H1 (cell line): Measurements from ENCODE around the gene RIPOR3.

Experiments
- ATF3 ChIP-seq: IDR thresholded peaks from 2 replicates; pipeline ENCODE4 v1.6.1; 2011; ENCODE audit warnings: low read depth, mild to moderate bottlenecking, low read length; ENCODE audit not compliant: insufficient read depth
- CHD2 ChIP-seq: IDR thresholded peaks from 2 replicates; pipeline ENCODE4 v1.6.1; 2012; ENCODE audit warnings: low read length, improper control_type of control experiment
- CREB1 ChIP-seq: IDR thresholded peaks from 2 replicates; pipeline ENCODE4 v1.6.1; 2012; ENCODE audit warnings: inconsistent platforms
- CTCF ChIP-seq, 3 experiments: IDR thresholded peaks; 1 replicate in 2 of 3; 2 replicates in 1 of 3; pipeline versions ENCODE4 v1.5.1 to v1.6.1; 2011; ENCODE audit warnings: low read length in 3 of 3, mild to moderate bottlenecking in 3 of 3, inconsistent platforms in 2 of 3, low read depth in 1 of 3, moderate library complexity in 1 of 3; ENCODE audit not compliant: insufficient read depth in 1 of 3; ENCODE audit errors: control extremely low read depth in 1 of 3
- EGR1 ChIP-seq: IDR thresholded peaks from 2 replicates; pipeline ENCODE4 v1.6.1; 2011; ENCODE audit warnings: low read depth, low read length, borderline replicate concordance
- EZH2 ChIP-seq: fragments of 200-600 bp; sonication (generic); IDR thresholded peaks from 2 replicates; pipeline ENCODE4 v1.7.1; 2012; ENCODE audit warnings: low read depth, mild to moderate bottlenecking, moderate library complexity, low read length, inconsistent platforms; ENCODE audit not compliant: severe bottlenecking
- MAX ChIP-seq: IDR thresholded peaks from 2 replicates; pipeline ENCODE4 v1.6.1; 2012; ENCODE audit warnings: inconsistent platforms
- POLR2A ChIP-seq, 2 experiments: IDR thresholded peaks; 1 replicate in 1 of 2; 2 replicates in 1 of 2; pipeline ENCODE4 v1.6.1; 2011; ENCODE audit warnings: low read depth in 2 of 2, low read length in 2 of 2, mild to moderate bottlenecking in 2 of 2; ENCODE audit errors: control extremely low read depth in 1 of 2
- RAD21 ChIP-seq, 2 experiments: IDR thresholded peaks in 1 of 2; conservative IDR thresholded peaks in 1 of 2; 2 replicates each; pipeline ENCODE4 v1.6.1; 2011; ENCODE audit warnings: low read depth in 2 of 2, low read length in 2 of 2, improper control_type of control experiment in 1 of 2, inconsistent platforms in 1 of 2, mild to moderate bottlenecking in 1 of 2, moderate library complexity in 1 of 2
- SUZ12 ChIP-seq: fragments of 200-600 bp; sonication (generic); IDR thresholded peaks from 2 replicates; pipeline ENCODE4 v1.6.1; 2012; ENCODE audit warnings: mild to moderate bottlenecking, inconsistent platforms, low read length, moderate library complexity, mixed read lengths
- TAF7 ChIP-seq: optimal IDR thresholded peaks from 2 replicates; pipeline ENCODE3; 2011; ENCODE audit warnings: low read depth, mild to moderate bottlenecking, inconsistent platforms, low read length, moderate library complexity, borderline replicate concordance
- TCF12 ChIP-seq: IDR thresholded peaks from 2 replicates; pipeline ENCODE4 v1.6.1; 2011; ENCODE audit warnings: low read depth, mild to moderate bottlenecking, low read length
- ZNF274 ChIP-seq: IDR thresholded peaks from 2 replicates; pipeline ENCODE4 v1.7.0; 2012; ENCODE audit warnings: low read length, borderline replicate concordance; ENCODE audit errors: extremely low read depth

- TF ChIP-seq MAX (no peak), CTCF (IDR thresholded peaks at IDR 0.05; ENCODE audit: control extremely low read depth in 1 of 3, insufficient read depth in 1 of 3, low read depth in 1 of 3, low read length in 3 of 3) (no peak), CHD2 (no peak), TAF7 (no peak), RAD21 (IDR thresholded peaks at IDR 0.05 in 1 of 2, conservative IDR thresholded peaks at IDR 0.05 in 1 of 2; ENCODE audit: low read depth in 2 of 2, low read length in 2 of 2) (no peak), POLR2A (IDR thresholded peaks at IDR 0.05; ENCODE audit: control extremely low read depth in 1 of 2, low read depth in 2 of 2, low read length in 2 of 2) (no peak), CREB1 (no peak), EZH2 (no peak), EGR1 (no peak), TCF12 (no peak), ATF3 (no peak), SUZ12 (no peak), ZNF274 (no peak)
Measured at GRCh38 chr20:50720026-50720425, 28.7 kb upstream of the RIPOR3 start.
